Panc1 (cell line): Measurements from ENCODE around the gene CRNKL1. TPM values are rescaled to one million over a fixed set of nuclear protein-coding genes. Genes with fewer than 3 reads are reported as not detected.

ENCODE experiments used
- ATAC-seq: fragments of 200-7000 bp; cut with Tn5 transposase; 2 replicates; pipeline ENCODE4 v1.9.1; 2020; ENCODE audit warnings: mild to moderate bottlenecking, moderate library complexity
- BruUV-seq: library from RNA; stranded (reverse); fragments of 400-500 nt; replicated peaks from 2 replicates; lab custom pipeline; 2021; lab: Mats Ljungman, UMichigan
- CTCF ChIA-PET: fragments of 300-600 bp; sonication (Branson Sonifier 250); formaldehyde crosslinking; loops from one replicate; lab custom pipeline; 2022; ENCODE audit warnings: antibody characterized with exemption; lab: Charles Lee
- POLR2A ChIA-PET: fragments of 300-600 bp; sonication (Branson Sonifier 250); formaldehyde crosslinking; loops from one replicate; lab custom pipeline; 2022; ENCODE audit warnings: antibody characterized with exemption; lab: Charles Lee
- DNase-seq: peaks from one replicate; pipeline ENCODE4 v3.0.0-alpha.2; 2010; ENCODE audit warnings: low read depth, low spot score
- H3K27ac ChIP-seq: 2 replicates; pipeline ENCODE4 v1.5.1; 2011; ENCODE audit warnings: mild to moderate bottlenecking, low read length, inconsistent platforms
- H3K27me3 ChIP-seq: fragments of 200-500 bp; sonication (Bioruptor generic); 2 replicates; pipeline ENCODE4 v1.6.0; 2014; ENCODE audit warnings: low read length, inconsistent platforms; ENCODE audit not compliant: control insufficient read depth, insufficient read depth
- H3K36me3 ChIP-seq: fragments of 200-500 bp; sonication (Bioruptor generic); 2 replicates; pipeline ENCODE4 v1.5.1; 2014; ENCODE audit warnings: inconsistent platforms, mild to moderate bottlenecking, low read length, moderate library complexity; ENCODE audit not compliant: control insufficient read depth, insufficient read depth
- H3K4me1 ChIP-seq: 2 replicates; pipeline ENCODE4 v1.5.1; 2011; ENCODE audit warnings: inconsistent platforms, mild to moderate bottlenecking, low read length, moderate library complexity; ENCODE audit not compliant: control insufficient read depth, insufficient read depth
- H3K4me3 ChIP-seq, 2 experiments: 2 replicates each; pipeline ENCODE4 v1.5.1; 2011 to 2012; ENCODE audit warnings: low read depth in 2 of 2, low read length in 2 of 2, mild to moderate bottlenecking in 2 of 2, inconsistent platforms in 1 of 2, moderate library complexity in 1 of 2
- H3K9me3 ChIP-seq: fragments of 200-500 bp; sonication (Bioruptor generic); 2 replicates; pipeline ENCODE4 v1.5.1; 2014; ENCODE audit warnings: low read depth, mild to moderate bottlenecking, inconsistent platforms, low read length, moderate library complexity; ENCODE audit not compliant: control insufficient read depth, insufficient read depth
- CTCF ChIP-seq: fragments of 450-650 bp; IDR thresholded peaks from 2 replicates; pipeline ENCODE4 v1.5.1; 2017; ENCODE audit warnings: mild to moderate bottlenecking
- POLR2AphosphoS5 ChIP-seq: IDR thresholded peaks from 2 replicates; pipeline ENCODE4 v1.6.1; 2012; ENCODE audit warnings: mild to moderate bottlenecking, low read depth, low read length, moderate library complexity
- REST ChIP-seq, 2 experiments: IDR thresholded peaks; 2 replicates each; pipeline ENCODE4 v1.6.1; 2011 to 2012; ENCODE audit warnings: low read depth in 2 of 2, control low read depth in 1 of 2, low read length in 1 of 2, mild to moderate bottlenecking in 1 of 2, moderate library complexity in 1 of 2; ENCODE audit not compliant: insufficient read depth in 1 of 2
- SIN3A ChIP-seq: IDR thresholded peaks from 2 replicates; pipeline ENCODE4 v1.6.1; 2012; ENCODE audit warnings: low read depth, mild to moderate bottlenecking, low read length, moderate library complexity, borderline replicate concordance; ENCODE audit not compliant: insufficient read depth
- TCF7L2 ChIP-seq: IDR thresholded peaks from 2 replicates; pipeline ENCODE4 v1.6.1; 2011; ENCODE audit warnings: mild to moderate bottlenecking, low read depth, low read length, inconsistent platforms
- in situ Hi-C: cut with HindIII; loops from 2 replicates; pipeline ENCODE4 v1.10.0; 2016; ENCODE audit warnings: low sequenced_read_pairs, low pct_unique_long_range_greater_than_20kb
- intact Hi-C: fragments of 100-400 bp; cut with micrococcal nuclease; formaldehyde crosslinking; loops from one replicate; pipeline ENCODE4 v1.10.0; 2022; ENCODE audit not compliant: unreplicated experiment
- total RNA-seq: library from RNA; stranded (reverse); gene quantifications from one replicate; pipeline ENCODE4 v1.2.1, GENCODE V29; 2021; ENCODE audit not compliant: unreplicated experiment

Gene CRNKL1
- total RNA-seq, 1 experiment from 2014 or later = 16.4 TPM

GRCh38 chr20:20021835-20022234 is 30.4 kb downstream of the CRNKL1 start:
- peaks cover 17% of the 10 kb centered on the region for H3K4me1 ChIP-seq
- in situ Hi-C loops (no loop called here), intact Hi-C loops (no loop called here)
- no TSS peak for BruUV-seq
- no peak overlapping the region for H3K4me3 ChIP-seq
- H3K27ac ChIP-seq = no peak overlapping the region
- no peaks in the 10 kb centered on the region for H3K9me3 ChIP-seq
- ChIA-PET POLR2A (no interaction called here), CTCF (no interaction called here)
- no peaks in the 10 kb centered on the region for H3K27me3 ChIP-seq
- no peak for ATAC-seq
- DNase-seq = no peak
- TF ChIP-seq REST (IDR thresholded peaks at IDR 0.05; ENCODE audit: insufficient read depth in 1 of 2, low read depth in 2 of 2, low read length in 1 of 2) (no peak), SIN3A (no peak), TCF7L2 (no peak), CTCF (no peak), POLR2AphosphoS5 (no peak)
- no peaks in the 10 kb centered on the region; the same call in 1 of the 2 replicates for H3K36me3 ChIP-seq

- TF ChIP-seq TCF7L2 = no peak
- TF ChIP-seq SIN3A = no peak
- no peak for TF ChIP-seq POLR2AphosphoS5
- TF ChIP-seq REST (IDR thresholded peaks at IDR 0.05; ENCODE audit: insufficient read depth in 1 of 2, low read depth in 2 of 2, low read length in 1 of 2) = no peak
- no peak for TF ChIP-seq CTCF
- Histone ChIP-seq H3K27me3 (no peaks in the 10 kb centered on the region), H3K4me3 (no peak overlapping the region), H3K36me3 (no peaks in the 10 kb centered on the region; the same call in 1 of the 2 replicates), H3K27ac (no peak overlapping the region), H3K9me3 (no peaks in the 10 kb centered on the region), H3K4me1 (peaks cover 20% of the 10 kb centered on the region)
- DNase-seq (no peak), ATAC-seq (no peak)
- POLR2A ChIA-PET = no interaction called here
- in situ Hi-C loops = no loop called here
- CTCF ChIA-PET = no interaction called here
- no TSS peak for BruUV-seq
- intact Hi-C loops = no loop called here
These were observed 31.4 kb downstream of the CRNKL1 start for GRCh38 chr20:20020908-20021307.
